ENCODE data around the gene RAD51B.

Gene RAD51B

GRCh38 chr14:68264260-68264569, 444.6 kb downstream of the RAD51B start:
- no peak for DNase-seq (ENCODE audit: low read depth)
- Histone ChIP-seq H3K36me3 (ENCODE audit: control insufficient read depth, insufficient read depth, low read length, severe bottlenecking) (no peaks in the 10 kb centered on the region), H3K4me1 (ENCODE audit: control insufficient read depth, insufficient read depth, low read length) (peaks cover 5% of the 10 kb centered on the region), H3K27me3 (replicated peaks; ENCODE audit: control insufficient read depth, insufficient read depth, low read length) (no peaks in the 10 kb centered on the region), H3K9ac (ENCODE audit: low read length) (no peak overlapping the region), H3K9me3 (ENCODE audit: control insufficient read depth, low read length) (no peaks in the 10 kb centered on the region), H3K4me3 (ENCODE audit: low read length) (no peak overlapping the region)

- no peaks in the 10 kb centered on the region for H3K9me3 ChIP-seq (ENCODE audit: control insufficient read depth, low read length)
- no peaks in the 10 kb centered on the region for H3K27me3 ChIP-seq (replicated peaks; ENCODE audit: control insufficient read depth, insufficient read depth, low read length)
These were observed 447.4 kb downstream of the RAD51B start for GRCh38 chr14:68266998-68267397.

GRCh38 chr14:68268197-68268596, 448.6 kb downstream of the RAD51B start:
- Histone ChIP-seq H3K36me3 (ENCODE audit: control insufficient read depth, insufficient read depth, low read length, severe bottlenecking) (no peaks in the 10 kb centered on the region), H3K9me3 (ENCODE audit: control insufficient read depth, low read length) (no peaks in the 10 kb centered on the region), H3K4me3 (ENCODE audit: low read length) (no peak overlapping the region), H3K27me3 (replicated peaks; ENCODE audit: control insufficient read depth, insufficient read depth, low read length) (no peaks in the 10 kb centered on the region), H3K9ac (ENCODE audit: low read length) (no peak overlapping the region), H3K4me1 (ENCODE audit: control insufficient read depth, insufficient read depth, low read length) (peaks cover 5% of the 10 kb centered on the region)
- no peak for DNase-seq (ENCODE audit: low read depth)

More at GRCh38 chr14:68266998-68267397, 447.4 kb downstream of the RAD51B start:
- Histone ChIP-seq H3K4me3 (ENCODE audit: low read length) (no peak overlapping the region), H3K4me1 (ENCODE audit: control insufficient read depth, insufficient read depth, low read length) (peaks cover 5% of the 10 kb centered on the region), H3K9ac (ENCODE audit: low read length) (no peak overlapping the region), H3K36me3 (ENCODE audit: control insufficient read depth, insufficient read depth, low read length, severe bottlenecking) (no peaks in the 10 kb centered on the region)
- no peak for DNase-seq (ENCODE audit: low read depth)

GRCh38 chr14:68268719-68269118, 449.1 kb downstream of the RAD51B start:
- no peak overlapping the region for H3K4me3 ChIP-seq (ENCODE audit: low read length)
- H3K9me3 ChIP-seq (ENCODE audit: control insufficient read depth, low read length), result no peaks in the 10 kb centered on the region
- H3K4me1 ChIP-seq (ENCODE audit: control insufficient read depth, insufficient read depth, low read length), result peaks cover 2% of the 10 kb centered on the region
- no peak overlapping the region for H3K9ac ChIP-seq (ENCODE audit: low read length)
- no peaks in the 10 kb centered on the region for H3K27me3 ChIP-seq (replicated peaks; ENCODE audit: control insufficient read depth, insufficient read depth, low read length)
- no peaks in the 10 kb centered on the region for H3K36me3 ChIP-seq (ENCODE audit: control insufficient read depth, insufficient read depth, low read length, severe bottlenecking)
- DNase-seq (ENCODE audit: low read depth), result no peak

- Histone ChIP-seq H3K9me3 (ENCODE audit: control insufficient read depth, low read length) (no peaks in the 10 kb centered on the region), H3K4me3 (ENCODE audit: low read length) (no peak overlapping the region), H3K9ac (ENCODE audit: low read length) (no peak overlapping the region), H3K4me1 (ENCODE audit: control insufficient read depth, insufficient read depth, low read length) (no peaks in the 10 kb centered on the region), H3K27me3 (replicated peaks; ENCODE audit: control insufficient read depth, insufficient read depth, low read length) (no peaks in the 10 kb centered on the region), H3K36me3 (ENCODE audit: control insufficient read depth, insufficient read depth, low read length, severe bottlenecking) (no peaks in the 10 kb centered on the region)
- DNase-seq (ENCODE audit: low read depth), result no peak
These were observed 449.8 kb downstream of the RAD51B start for GRCh38 chr14:68269136-68269927.

- Histone ChIP-seq H3K36me3 (ENCODE audit: control insufficient read depth, insufficient read depth, low read length, severe bottlenecking) (no peaks in the 10 kb centered on the region), H3K9me3 (ENCODE audit: control insufficient read depth, low read length) (no peaks in the 10 kb centered on the region), H3K27me3 (replicated peaks; ENCODE audit: control insufficient read depth, insufficient read depth, low read length) (no peaks in the 10 kb centered on the region), H3K4me3 (ENCODE audit: low read length) (no peak overlapping the region), H3K4me1 (ENCODE audit: control insufficient read depth, insufficient read depth, low read length) (no peaks in the 10 kb centered on the region), H3K9ac (ENCODE audit: low read length) (no peak overlapping the region)
- DNase-seq (ENCODE audit: low read depth), result no peak
These were observed 450.8 kb downstream of the RAD51B start for GRCh38 chr14:68270342-68270741.

- H3K36me3 ChIP-seq (ENCODE audit: control insufficient read depth, insufficient read depth, low read length, severe bottlenecking), result no peaks in the 10 kb centered on the region
- H3K27me3 ChIP-seq (replicated peaks; ENCODE audit: control insufficient read depth, insufficient read depth, low read length), result no peaks in the 10 kb centered on the region
- no peak overlapping the region for H3K4me3 ChIP-seq (ENCODE audit: low read length)
- H3K4me1 ChIP-seq (ENCODE audit: control insufficient read depth, insufficient read depth, low read length), result no peaks in the 10 kb centered on the region
- DNase-seq (ENCODE audit: low read depth), result no peak
- no peak overlapping the region for H3K9ac ChIP-seq (ENCODE audit: low read length)
- no peaks in the 10 kb centered on the region for H3K9me3 ChIP-seq (ENCODE audit: control insufficient read depth, low read length)
These were observed 452.4 kb downstream of the RAD51B start for GRCh38 chr14:68271913-68272391.

- Histone ChIP-seq H3K9me3 (ENCODE audit: control insufficient read depth, low read length) (no peaks in the 10 kb centered on the region), H3K27me3 (replicated peaks; ENCODE audit: control insufficient read depth, insufficient read depth, low read length) (no peaks in the 10 kb centered on the region), H3K4me3 (ENCODE audit: low read length) (no peak overlapping the region), H3K36me3 (ENCODE audit: control insufficient read depth, insufficient read depth, low read length, severe bottlenecking) (no peaks in the 10 kb centered on the region), H3K4me1 (ENCODE audit: control insufficient read depth, insufficient read depth, low read length) (peaks cover 2% of the 10 kb centered on the region), H3K9ac (ENCODE audit: low read length) (no peak overlapping the region)
- DNase-seq (ENCODE audit: low read depth), result no peak
These were observed 453.8 kb downstream of the RAD51B start for GRCh38 chr14:68273413-68273812.

GRCh38 chr14:68274725-68275124, 455.1 kb downstream of the RAD51B start:
- Histone ChIP-seq H3K4me3 (ENCODE audit: low read length) (no peak overlapping the region), H3K4me1 (ENCODE audit: control insufficient read depth, insufficient read depth, low read length) (peaks cover 11% of the 10 kb centered on the region), H3K9ac (ENCODE audit: low read length) (no peak overlapping the region), H3K9me3 (ENCODE audit: control insufficient read depth, low read length) (no peaks in the 10 kb centered on the region), H3K27me3 (replicated peaks; ENCODE audit: control insufficient read depth, insufficient read depth, low read length) (no peaks in the 10 kb centered on the region), H3K36me3 (ENCODE audit: control insufficient read depth, insufficient read depth, low read length, severe bottlenecking) (no peaks in the 10 kb centered on the region)
- no peak for DNase-seq (ENCODE audit: low read depth)

GRCh38 chr14:68278576-68279436, 459.2 kb downstream of the RAD51B start:
- no peaks in the 10 kb centered on the region for H3K9me3 ChIP-seq (ENCODE audit: control insufficient read depth, low read length)
- peaks cover 27% of the 10 kb centered on the region for H3K4me1 ChIP-seq (ENCODE audit: control insufficient read depth, insufficient read depth, low read length)
- no peaks in the 10 kb centered on the region for H3K27me3 ChIP-seq (replicated peaks; ENCODE audit: control insufficient read depth, insufficient read depth, low read length)
- DNase-seq (ENCODE audit: low read depth), result peak; percentile 76
- H3K4me3 ChIP-seq (ENCODE audit: low read length), result no peak overlapping the region
- no peak overlapping the region for H3K9ac ChIP-seq (ENCODE audit: low read length)
- no peaks in the 10 kb centered on the region for H3K36me3 ChIP-seq (ENCODE audit: control insufficient read depth, insufficient read depth, low read length, severe bottlenecking)

GRCh38 chr14:68279437-68279720, 459.8 kb downstream of the RAD51B start:
- Histone ChIP-seq H3K9ac (ENCODE audit: low read length) (no peak overlapping the region), H3K4me1 (ENCODE audit: control insufficient read depth, insufficient read depth, low read length) (peaks cover 33% of the 10 kb centered on the region), H3K36me3 (ENCODE audit: control insufficient read depth, insufficient read depth, low read length, severe bottlenecking) (no peaks in the 10 kb centered on the region), H3K4me3 (ENCODE audit: low read length) (no peak overlapping the region), H3K27me3 (replicated peaks; ENCODE audit: control insufficient read depth, insufficient read depth, low read length) (no peaks in the 10 kb centered on the region), H3K9me3 (ENCODE audit: control insufficient read depth, low read length) (no peaks in the 10 kb centered on the region)
- DNase-seq (ENCODE audit: low read depth), result no peak
